Measurements from ENCODE around the gene RGL1.

The RGL1 gene

GRCh38 chr1:183831311-183831710, 26.4 kb downstream of the RGL1 start:
- Histone ChIP-seq H3K27me3 (ENCODE audit: control insufficient read depth, insufficient read depth, low read length) (no peaks in the 10 kb centered on the region), H3K36me3 (ENCODE audit: control insufficient read depth, insufficient read depth, low read length) (no peaks in the 10 kb centered on the region), H3K4me3 (ENCODE audit: low read depth, low read length) (no peak overlapping the region), H3K9me3 (ENCODE audit: control insufficient read depth, insufficient read depth, low read length) (no peaks in the 10 kb centered on the region), H3K9ac (ENCODE audit: low read depth, low read length) (no peak overlapping the region), H3K4me1 (ENCODE audit: control insufficient read depth, insufficient read depth, low read length) (no peaks in the 10 kb centered on the region)

- no peaks in the 10 kb centered on the region for H3K9me3 ChIP-seq (ENCODE audit: control insufficient read depth, insufficient read depth, low read length)
- H3K4me1 ChIP-seq (ENCODE audit: control insufficient read depth, insufficient read depth, low read length), result no peaks in the 10 kb centered on the region
- no peaks in the 10 kb centered on the region for H3K36me3 ChIP-seq (ENCODE audit: control insufficient read depth, insufficient read depth, low read length)
- no peak overlapping the region for H3K9ac ChIP-seq (ENCODE audit: low read depth, low read length)
- no peaks in the 10 kb centered on the region for H3K27me3 ChIP-seq (ENCODE audit: control insufficient read depth, insufficient read depth, low read length)
- H3K4me3 ChIP-seq (ENCODE audit: low read depth, low read length), result no peak overlapping the region
Measured at GRCh38 chr1:183832459-183832858, 27.5 kb downstream of the RGL1 start.

- Histone ChIP-seq H3K4me1 (ENCODE audit: control insufficient read depth, insufficient read depth, low read length) (no peaks in the 10 kb centered on the region), H3K36me3 (ENCODE audit: control insufficient read depth, insufficient read depth, low read length) (no peaks in the 10 kb centered on the region), H3K9me3 (ENCODE audit: control insufficient read depth, insufficient read depth, low read length) (no peaks in the 10 kb centered on the region), H3K9ac (ENCODE audit: low read depth, low read length) (no peak overlapping the region), H3K27me3 (ENCODE audit: control insufficient read depth, insufficient read depth, low read length) (no peaks in the 10 kb centered on the region), H3K4me3 (ENCODE audit: low read depth, low read length) (no peak overlapping the region)
Measured at GRCh38 chr1:183834568-183834967, 29.6 kb downstream of the RGL1 start.

GRCh38 chr1:183836598-183836997, 31.7 kb downstream of the RGL1 start:
- Histone ChIP-seq H3K9ac (ENCODE audit: low read depth, low read length) (no peak overlapping the region), H3K9me3 (ENCODE audit: control insufficient read depth, insufficient read depth, low read length) (no peaks in the 10 kb centered on the region), H3K36me3 (ENCODE audit: control insufficient read depth, insufficient read depth, low read length) (no peaks in the 10 kb centered on the region), H3K27me3 (ENCODE audit: control insufficient read depth, insufficient read depth, low read length) (no peaks in the 10 kb centered on the region), H3K4me3 (ENCODE audit: low read depth, low read length) (no peak overlapping the region), H3K4me1 (ENCODE audit: control insufficient read depth, insufficient read depth, low read length) (no peaks in the 10 kb centered on the region)

- Histone ChIP-seq H3K9me3 (ENCODE audit: control insufficient read depth, insufficient read depth, low read length) (no peaks in the 10 kb centered on the region), H3K27me3 (ENCODE audit: control insufficient read depth, insufficient read depth, low read length) (no peaks in the 10 kb centered on the region), H3K9ac (ENCODE audit: low read depth, low read length) (no peak overlapping the region), H3K4me1 (ENCODE audit: control insufficient read depth, insufficient read depth, low read length) (no peaks in the 10 kb centered on the region), H3K36me3 (ENCODE audit: control insufficient read depth, insufficient read depth, low read length) (no peaks in the 10 kb centered on the region), H3K4me3 (ENCODE audit: low read depth, low read length) (no peak overlapping the region)
Measured at GRCh38 chr1:183837062-183837461, 32.1 kb downstream of the RGL1 start.

- no peaks in the 10 kb centered on the region for H3K4me1 ChIP-seq (ENCODE audit: control insufficient read depth, insufficient read depth, low read length)
Measured at GRCh38 chr1:183838221-183838620, 33.3 kb downstream of the RGL1 start.

GRCh38 chr1:183840140-183840539, 35.2 kb downstream of the RGL1 start:
- Histone ChIP-seq H3K36me3 (ENCODE audit: control insufficient read depth, insufficient read depth, low read length) (no peaks in the 10 kb centered on the region), H3K4me1 (ENCODE audit: control insufficient read depth, insufficient read depth, low read length) (no peaks in the 10 kb centered on the region), H3K4me3 (ENCODE audit: low read depth, low read length) (no peak overlapping the region), H3K9ac (ENCODE audit: low read depth, low read length) (no peak overlapping the region), H3K27me3 (ENCODE audit: control insufficient read depth, insufficient read depth, low read length) (no peaks in the 10 kb centered on the region), H3K9me3 (ENCODE audit: control insufficient read depth, insufficient read depth, low read length) (no peaks in the 10 kb centered on the region)

More at GRCh38 chr1:183838221-183838620, 33.3 kb downstream of the RGL1 start:
- H3K9me3 ChIP-seq (ENCODE audit: control insufficient read depth, insufficient read depth, low read length), result no peaks in the 10 kb centered on the region
- H3K9ac ChIP-seq (ENCODE audit: low read depth, low read length), result no peak overlapping the region
- no peaks in the 10 kb centered on the region for H3K27me3 ChIP-seq (ENCODE audit: control insufficient read depth, insufficient read depth, low read length)
- no peak overlapping the region for H3K4me3 ChIP-seq (ENCODE audit: low read depth, low read length)
- no peaks in the 10 kb centered on the region for H3K36me3 ChIP-seq (ENCODE audit: control insufficient read depth, insufficient read depth, low read length)

- no peaks in the 10 kb centered on the region for H3K36me3 ChIP-seq (ENCODE audit: control insufficient read depth, insufficient read depth, low read length)
- H3K9me3 ChIP-seq (ENCODE audit: control insufficient read depth, insufficient read depth, low read length), result no peaks in the 10 kb centered on the region
- no peak overlapping the region for H3K9ac ChIP-seq (ENCODE audit: low read depth, low read length)
- no peak overlapping the region for H3K4me3 ChIP-seq (ENCODE audit: low read depth, low read length)
- H3K27me3 ChIP-seq (ENCODE audit: control insufficient read depth, insufficient read depth, low read length), result no peaks in the 10 kb centered on the region
- H3K4me1 ChIP-seq (ENCODE audit: control insufficient read depth, insufficient read depth, low read length), result no peaks in the 10 kb centered on the region
Measured at GRCh38 chr1:183841550-183841949, 36.6 kb downstream of the RGL1 start.

- Histone ChIP-seq H3K9ac (ENCODE audit: low read depth, low read length) (no peak overlapping the region), H3K4me3 (ENCODE audit: low read depth, low read length) (no peak overlapping the region), H3K4me1 (ENCODE audit: control insufficient read depth, insufficient read depth, low read length) (no peaks in the 10 kb centered on the region)
Measured at GRCh38 chr1:183841950-183842794, 37.3 kb downstream of the RGL1 start.

GRCh38 chr1:183842795-183843144, 37.9 kb downstream of the RGL1 start:
- H3K36me3 ChIP-seq (ENCODE audit: control insufficient read depth, insufficient read depth, low read length), result no peaks in the 10 kb centered on the region
- no peak overlapping the region for H3K4me3 ChIP-seq (ENCODE audit: low read depth, low read length)
- no peaks in the 10 kb centered on the region for H3K4me1 ChIP-seq (ENCODE audit: control insufficient read depth, insufficient read depth, low read length)
- no peaks in the 10 kb centered on the region for H3K27me3 ChIP-seq (ENCODE audit: control insufficient read depth, insufficient read depth, low read length)
- no peak overlapping the region for H3K9ac ChIP-seq (ENCODE audit: low read depth, low read length)
- H3K9me3 ChIP-seq (ENCODE audit: control insufficient read depth, insufficient read depth, low read length), result no peaks in the 10 kb centered on the region

More at GRCh38 chr1:183841950-183842794, 37.3 kb downstream of the RGL1 start:
- Histone ChIP-seq H3K9me3 (ENCODE audit: control insufficient read depth, insufficient read depth, low read length) (no peaks in the 10 kb centered on the region), H3K27me3 (ENCODE audit: control insufficient read depth, insufficient read depth, low read length) (no peaks in the 10 kb centered on the region), H3K36me3 (ENCODE audit: control insufficient read depth, insufficient read depth, low read length) (no peaks in the 10 kb centered on the region)

GRCh38 chr1:183844806-183845205, 39.9 kb downstream of the RGL1 start:
- Histone ChIP-seq H3K36me3 (ENCODE audit: control insufficient read depth, insufficient read depth, low read length) (no peaks in the 10 kb centered on the region), H3K4me3 (ENCODE audit: low read depth, low read length) (no peak overlapping the region), H3K27me3 (ENCODE audit: control insufficient read depth, insufficient read depth, low read length) (no peaks in the 10 kb centered on the region), H3K9ac (ENCODE audit: low read depth, low read length) (no peak overlapping the region), H3K4me1 (ENCODE audit: control insufficient read depth, insufficient read depth, low read length) (no peaks in the 10 kb centered on the region), H3K9me3 (ENCODE audit: control insufficient read depth, insufficient read depth, low read length) (no peaks in the 10 kb centered on the region)

GRCh38 chr1:183845681-183846080, 40.8 kb downstream of the RGL1 start:
- H3K4me3 ChIP-seq (ENCODE audit: low read depth, low read length), result no peak overlapping the region
- H3K9me3 ChIP-seq (ENCODE audit: control insufficient read depth, insufficient read depth, low read length), result no peaks in the 10 kb centered on the region
- no peaks in the 10 kb centered on the region for H3K36me3 ChIP-seq (ENCODE audit: control insufficient read depth, insufficient read depth, low read length)
- no peaks in the 10 kb centered on the region for H3K4me1 ChIP-seq (ENCODE audit: control insufficient read depth, insufficient read depth, low read length)
- H3K9ac ChIP-seq (ENCODE audit: low read depth, low read length), result no peak overlapping the region
- H3K27me3 ChIP-seq (ENCODE audit: control insufficient read depth, insufficient read depth, low read length), result no peaks in the 10 kb centered on the region
